GM21717 (cell line): ENCODE results near the gene TAS2R14.

ENCODE experiments used
- ATAC-seq: cut with Tn5 transposase; IDR thresholded peaks from one replicate; pipeline ENCODE4 v1.9.1; 2021; ENCODE audit warnings: mild to moderate bottlenecking, moderate library complexity; ENCODE audit not compliant: unreplicated experiment

TAS2R14 gene, protein sequence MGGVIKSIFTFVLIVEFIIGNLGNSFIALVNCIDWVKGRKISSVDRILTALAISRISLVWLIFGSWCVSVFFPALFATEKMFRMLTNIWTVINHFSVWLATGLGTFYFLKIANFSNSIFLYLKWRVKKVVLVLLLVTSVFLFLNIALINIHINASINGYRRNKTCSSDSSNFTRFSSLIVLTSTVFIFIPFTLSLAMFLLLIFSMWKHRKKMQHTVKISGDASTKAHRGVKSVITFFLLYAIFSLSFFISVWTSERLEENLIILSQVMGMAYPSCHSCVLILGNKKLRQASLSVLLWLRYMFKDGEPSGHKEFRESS

DNA sequence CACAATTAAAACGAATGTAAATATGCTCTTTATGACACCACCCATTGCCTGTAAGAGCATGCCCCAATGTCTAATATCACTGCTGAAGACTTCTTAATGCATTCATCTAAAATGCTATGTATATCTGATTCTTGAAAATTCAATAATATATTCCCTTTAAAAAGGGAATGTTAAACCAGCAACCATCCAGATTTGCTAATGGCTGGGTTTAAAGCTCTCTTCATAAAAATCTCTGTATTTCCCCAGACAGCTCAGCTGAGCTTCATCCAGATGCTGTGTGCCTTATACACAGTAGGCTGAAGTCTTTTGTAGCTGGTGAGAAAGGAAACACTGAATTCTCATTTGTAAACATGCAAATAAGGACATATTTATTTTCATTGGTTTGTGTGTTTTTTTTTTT lies at the start of gene TAS2R14:
Gene TAS2R14, minus strand, starts transcription at position 101 of the 400 bp plus-strand sequence. Its CDS starts 56 bp downstream, at position 45.
- ATAC-seq, result no peak

DNA sequence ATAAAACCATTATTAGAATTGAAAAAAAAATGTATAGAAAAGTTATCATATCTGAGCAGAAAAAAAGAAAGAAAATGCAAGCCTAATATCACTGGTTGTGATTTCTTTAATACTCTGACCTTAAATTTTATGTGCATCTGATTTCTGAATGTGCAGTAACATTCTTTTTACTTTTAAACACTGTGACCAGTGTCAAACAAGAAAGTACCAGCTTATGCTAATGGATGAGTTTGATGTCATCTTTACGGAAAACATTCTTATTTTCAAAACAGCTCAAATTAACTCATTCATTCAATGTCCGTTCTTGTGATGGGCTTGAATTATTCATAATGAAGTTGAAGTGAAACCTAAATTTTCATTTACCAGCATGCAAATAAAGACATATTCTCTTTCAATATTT lies 47.7 kb upstream of the TAS2R14 start, which contains the start of gene TAS2R50:
Gene TAS2R50, minus strand, starts transcription at position 101 of the 400 bp plus-strand sequence. Its CDS starts 52 bp downstream, at position 49.
- no peak for ATAC-seq

DNA sequence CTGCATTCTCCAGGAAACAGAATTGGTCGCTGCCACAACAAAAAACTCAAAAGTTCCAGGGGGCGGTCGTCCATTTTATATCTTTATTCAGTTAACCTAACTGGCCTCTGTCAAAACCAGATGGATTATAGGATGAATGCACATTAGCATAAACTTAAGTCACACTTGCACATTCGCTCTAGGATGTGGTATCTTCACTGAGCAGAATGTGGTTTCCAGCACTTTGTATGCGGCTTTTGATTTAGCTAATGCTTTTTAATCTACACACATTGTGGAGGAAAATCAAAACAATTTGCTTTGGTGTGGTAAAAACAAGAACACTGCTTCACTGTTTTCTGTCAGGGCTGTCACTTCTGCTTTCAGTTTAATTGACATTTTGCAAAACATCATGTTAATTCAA lies 43.2 kb upstream of the TAS2R14 start:
- ATAC-seq, result no peak

DNA sequence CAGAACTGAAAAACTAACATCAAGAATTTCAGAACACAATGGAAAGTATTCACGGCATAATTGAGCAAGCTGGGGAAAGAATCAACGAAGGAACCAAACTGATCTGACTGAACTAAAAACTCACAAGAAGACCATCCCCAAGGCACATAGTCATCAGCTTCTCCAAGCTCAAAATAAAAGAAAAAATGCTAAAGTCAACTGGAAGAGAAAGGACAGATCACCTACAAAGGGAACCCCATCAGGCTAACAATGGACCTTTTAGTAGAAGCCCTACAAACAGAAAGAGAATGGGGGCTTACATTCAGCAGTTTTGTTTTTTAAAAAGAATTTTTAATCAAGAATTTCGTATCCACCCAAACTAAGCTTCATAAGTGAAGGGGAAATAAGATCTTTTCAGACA lies 35.9 kb upstream of the TAS2R14 start:
- no peak for ATAC-seq

DNA sequence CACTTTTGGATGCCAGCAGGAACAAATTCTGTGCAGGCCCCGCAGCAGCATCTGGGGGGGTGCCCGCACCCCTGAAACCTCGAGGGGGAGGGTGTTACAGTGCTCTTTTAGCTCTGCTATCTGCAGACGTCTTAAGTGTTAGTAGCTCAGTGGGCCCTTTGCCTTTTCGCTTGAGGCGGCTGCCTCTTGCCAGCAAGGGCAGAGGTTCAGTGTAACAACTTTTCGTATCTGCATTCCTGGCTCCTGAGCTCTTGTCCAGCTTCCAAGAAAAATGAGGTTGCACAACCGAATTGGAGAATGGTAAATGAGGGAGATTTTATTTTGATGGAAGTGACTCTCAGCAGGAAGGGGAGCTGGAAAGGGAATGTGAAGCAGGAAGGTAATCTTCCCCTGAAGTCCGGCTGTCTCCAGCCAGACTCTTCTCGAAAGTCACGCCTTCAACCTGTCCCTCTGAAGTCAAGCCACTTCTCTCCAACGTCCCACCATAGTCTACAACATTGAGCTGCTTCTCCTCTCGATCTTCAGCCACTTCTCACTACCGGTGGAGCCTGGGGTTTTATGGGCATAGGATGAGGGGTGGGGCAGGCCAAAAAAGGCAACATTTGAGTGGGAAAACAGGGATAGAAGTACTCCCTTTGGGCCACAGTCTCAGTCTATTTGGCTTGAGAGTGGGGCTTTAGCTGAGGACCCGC lies 29.8 kb upstream of the TAS2R14 start:
- no peak for ATAC-seq

DNA sequence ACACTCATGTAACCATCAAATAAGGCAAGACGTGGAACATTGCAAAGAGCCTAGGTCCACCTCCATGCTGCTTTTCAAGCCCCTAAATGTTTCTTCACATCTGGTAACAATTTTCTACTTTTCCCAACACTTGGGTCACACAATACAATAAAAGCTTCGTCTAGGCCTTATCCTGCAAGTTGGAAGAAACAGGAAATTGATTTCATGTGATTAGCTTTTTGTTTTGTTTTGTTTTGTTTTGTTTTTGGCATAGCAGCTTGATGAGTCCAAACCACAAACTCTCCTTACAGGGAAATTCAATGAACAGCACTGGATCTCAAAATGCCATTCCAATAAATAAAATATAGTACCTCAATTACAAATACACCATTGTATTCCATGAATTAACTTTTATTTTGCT lies 28.3 kb upstream of the TAS2R14 start:
- ATAC-seq, result no peak

DNA sequence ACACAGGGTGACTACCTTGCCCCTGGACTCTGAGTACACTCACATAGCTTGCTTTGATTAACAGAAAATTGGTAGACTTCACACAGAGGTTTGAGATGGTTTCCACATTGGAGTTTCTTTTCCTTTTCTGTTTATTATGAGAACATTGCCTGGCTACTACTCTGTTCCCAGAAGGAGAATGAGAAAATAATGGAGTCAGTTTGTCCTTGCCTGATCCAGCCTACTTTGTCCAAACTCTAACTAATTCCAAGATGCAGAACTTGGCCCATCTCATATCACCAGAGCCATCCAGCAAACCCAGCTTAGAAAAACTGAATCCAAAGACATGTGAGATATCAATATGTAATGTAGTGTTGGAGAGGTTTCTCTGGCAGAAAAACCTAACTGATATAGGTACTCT lies 27.3 kb upstream of the TAS2R14 start:
- no peak for ATAC-seq

DNA sequence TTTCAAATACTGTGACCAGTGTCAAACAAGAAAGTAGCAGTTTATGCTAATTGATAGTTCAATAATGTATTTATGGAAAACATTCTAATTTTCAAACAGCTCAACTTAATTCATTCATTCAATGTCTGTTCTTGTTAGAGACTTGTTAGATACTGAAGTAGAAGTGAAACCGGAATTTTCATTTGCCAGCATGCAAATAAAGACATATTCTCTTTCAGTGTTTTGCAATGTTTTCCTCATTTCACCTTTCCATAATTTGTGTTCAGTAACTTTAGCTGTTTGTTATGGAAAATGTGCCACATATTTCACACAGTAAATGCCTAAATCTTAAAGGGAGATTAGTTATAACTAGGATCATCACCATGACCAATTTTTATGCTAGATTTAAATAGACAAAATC lies 26.4 kb upstream of the TAS2R14 start:
- no peak for ATAC-seq

DNA sequence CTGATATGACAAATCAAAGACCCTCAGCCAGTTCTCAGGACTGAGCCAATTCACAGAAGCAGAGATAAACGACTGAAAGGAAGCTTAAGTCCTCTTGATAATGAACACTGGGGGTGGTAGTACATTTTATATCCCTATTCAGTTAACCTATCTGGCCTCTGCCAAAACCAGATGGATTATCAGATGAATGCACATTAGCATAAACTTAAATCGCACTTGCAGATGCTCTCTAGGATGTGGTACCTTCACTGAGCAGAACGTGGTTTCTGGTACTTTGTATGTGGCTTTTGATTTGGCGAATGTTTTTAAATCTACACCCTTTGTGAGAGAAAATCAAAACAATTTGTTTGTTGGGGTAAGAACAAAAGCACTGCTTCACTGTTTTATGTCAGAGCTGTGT lies 21.1 kb upstream of the TAS2R14 start:
- no peak for ATAC-seq

DNA sequence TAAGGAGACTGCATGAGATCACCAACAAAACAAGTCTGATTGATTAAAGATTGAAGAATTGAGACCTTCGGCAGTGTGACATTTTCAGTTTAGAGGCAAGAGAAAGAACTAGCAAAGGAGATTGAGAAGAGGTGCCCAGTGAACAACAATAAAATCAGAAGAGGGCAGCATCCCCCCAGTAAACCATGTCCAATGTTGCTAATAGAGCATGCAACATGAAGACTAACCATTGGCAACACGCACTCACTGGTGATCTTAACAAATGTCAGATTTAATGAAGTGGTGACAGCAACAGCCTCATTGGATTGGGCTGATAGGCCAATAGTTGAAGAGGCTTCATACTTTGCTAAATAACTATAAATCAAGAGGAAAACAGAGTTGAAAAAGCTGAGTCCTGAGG lies 20.7 kb upstream of the TAS2R14 start:
- ATAC-seq, result no peak

DNA sequence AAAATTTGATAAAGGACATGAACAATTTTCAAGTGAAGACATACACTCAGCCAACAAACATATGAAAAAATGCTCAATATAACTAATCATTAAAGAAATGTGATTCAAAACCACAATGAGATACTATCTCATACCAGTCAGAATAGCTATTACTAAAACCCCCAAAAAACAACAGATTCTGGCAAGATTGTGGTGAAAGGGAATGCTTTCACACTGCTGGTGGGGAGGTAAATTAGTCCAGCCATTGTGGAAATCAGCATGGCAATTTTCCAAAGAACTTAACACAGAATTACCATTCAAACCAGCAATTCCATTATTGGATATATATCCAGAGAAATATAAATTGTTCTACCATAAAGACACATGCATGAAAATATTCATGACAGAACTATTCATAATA lies 18.7 kb upstream of the TAS2R14 start:
- ATAC-seq, result no peak

DNA sequence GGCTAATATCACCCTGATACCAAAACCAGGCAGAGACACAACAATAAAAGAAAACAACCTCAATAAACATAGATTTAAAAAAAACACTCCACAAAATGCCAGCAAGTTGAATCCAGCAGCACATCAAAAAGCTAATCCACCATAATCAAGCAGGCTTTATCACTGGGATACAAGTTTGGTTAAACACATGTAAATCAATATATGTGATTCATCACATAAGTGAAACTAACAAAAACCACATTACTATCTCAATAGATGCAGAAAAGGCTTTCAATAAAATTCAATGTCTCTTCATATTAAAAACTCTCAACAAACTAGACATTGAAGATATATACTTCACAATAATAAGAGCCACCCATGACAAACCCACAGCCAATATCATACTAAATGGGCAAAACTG lies 17.0 kb upstream of the TAS2R14 start:
- ATAC-seq, result no peak

DNA sequence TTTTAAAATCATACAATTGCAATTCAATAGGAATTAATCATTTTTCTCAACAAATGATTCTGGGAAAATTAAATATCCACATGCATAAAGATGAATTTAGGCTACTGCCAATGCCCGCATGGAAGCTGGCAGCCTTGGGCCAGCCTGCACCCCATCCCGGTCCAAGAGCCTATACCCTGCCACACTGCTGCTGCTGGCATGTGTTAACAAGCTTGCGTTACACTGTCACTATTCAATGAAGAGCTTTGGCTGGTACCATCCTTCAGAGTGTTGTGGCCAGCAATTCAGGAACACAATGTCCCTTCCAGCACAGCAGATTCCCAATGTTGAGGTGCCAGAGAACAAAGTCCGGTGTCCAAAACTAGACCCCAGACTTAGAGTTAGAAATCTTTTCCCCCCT lies 13.6 kb upstream of the TAS2R14 start:
- no peak for ATAC-seq

DNA sequence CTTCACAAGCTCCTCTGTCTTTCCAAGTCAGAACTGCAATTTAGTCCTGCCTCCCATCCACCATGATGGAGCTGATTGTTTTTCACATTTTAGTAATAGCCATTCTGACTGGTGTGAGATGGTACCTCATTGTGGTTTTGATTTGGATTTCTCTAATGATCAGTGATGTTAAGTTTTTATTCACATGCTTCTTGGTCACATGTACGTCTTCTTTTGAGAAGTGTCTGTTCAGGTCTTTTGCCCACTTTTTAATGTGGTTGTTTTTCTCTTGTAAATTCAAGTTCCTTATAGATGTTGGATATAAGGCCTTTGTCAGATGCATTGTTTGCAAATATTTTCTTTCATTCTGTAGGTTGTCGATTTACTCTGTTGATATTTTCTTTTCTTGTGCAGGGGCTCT lies 4.1 kb upstream of the TAS2R14 start:
- ATAC-seq, result no peak

DNA sequence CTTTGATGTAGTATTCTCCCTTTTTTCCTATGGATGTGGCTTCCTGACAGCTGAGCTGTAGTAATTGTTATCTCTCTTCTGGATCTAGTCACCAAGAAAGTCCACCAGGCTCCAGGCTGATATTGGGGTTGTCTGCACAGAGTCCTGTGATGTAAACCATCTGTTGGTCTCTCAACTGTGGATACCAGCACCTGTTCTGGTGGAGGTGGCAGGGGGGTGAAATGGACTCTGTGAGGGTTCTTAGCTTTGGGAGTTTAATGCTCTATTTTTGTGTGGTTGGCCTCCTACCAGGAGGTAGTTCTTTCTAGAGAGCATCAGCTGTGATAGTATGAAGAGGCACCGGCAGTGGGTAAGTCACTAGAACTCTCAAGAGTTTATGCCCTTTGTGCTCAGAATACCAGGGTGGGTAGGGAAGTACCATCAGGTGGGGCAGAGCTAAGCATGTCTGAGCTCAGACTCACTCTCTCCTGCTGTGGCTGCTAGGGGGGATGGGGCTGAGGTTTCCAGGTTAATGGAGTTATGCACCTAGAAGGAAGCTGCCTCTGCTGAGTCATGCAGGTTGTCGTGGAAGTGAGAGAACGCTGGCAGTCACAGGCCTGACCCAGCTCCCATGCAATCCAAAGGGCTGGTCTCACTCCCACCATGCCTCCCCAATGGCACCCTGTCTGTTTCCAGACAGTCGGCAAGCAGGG lies 3.0 kb upstream of the TAS2R14 start:
- ATAC-seq, result no peak

DNA sequence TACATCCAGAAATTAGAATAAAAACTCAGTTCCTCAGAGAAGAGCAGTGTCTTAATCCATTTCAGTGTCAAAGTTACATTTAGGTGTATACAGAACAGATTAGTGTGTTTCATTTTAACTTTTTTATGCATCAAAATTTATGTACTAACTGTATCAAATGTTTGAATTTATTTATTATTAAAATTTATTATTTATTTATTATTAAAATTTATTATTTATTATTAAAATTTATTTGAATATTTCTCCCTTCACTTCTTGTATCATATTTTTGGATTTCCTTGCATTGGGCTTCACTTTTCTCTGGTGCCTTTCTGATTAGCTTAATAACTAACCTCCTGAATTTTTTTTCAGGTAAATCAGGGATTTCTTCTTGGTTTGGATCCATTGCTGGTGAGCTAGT lies 2.3 kb upstream of the TAS2R14 start:
- ATAC-seq, result no peak

DNA sequence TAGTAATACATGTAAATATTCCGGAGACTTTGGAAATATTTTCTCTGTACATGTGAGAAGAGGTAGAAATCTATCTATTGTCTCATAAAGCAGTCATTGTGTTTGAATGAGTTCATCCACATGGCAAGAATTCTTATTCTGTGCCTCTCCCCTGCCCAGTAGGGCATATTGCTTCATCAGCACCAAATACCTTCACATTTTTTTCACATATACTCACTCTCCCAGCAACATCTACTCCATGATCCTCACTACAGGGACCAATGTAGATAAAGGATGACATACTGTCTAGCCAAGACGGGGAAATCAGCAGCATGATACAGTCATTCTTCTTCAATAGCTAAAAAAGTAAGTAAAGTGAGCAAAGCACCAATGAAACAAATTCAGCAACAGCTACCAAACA lies 1.3 kb upstream of the TAS2R14 start:
- ATAC-seq, result no peak

DNA sequence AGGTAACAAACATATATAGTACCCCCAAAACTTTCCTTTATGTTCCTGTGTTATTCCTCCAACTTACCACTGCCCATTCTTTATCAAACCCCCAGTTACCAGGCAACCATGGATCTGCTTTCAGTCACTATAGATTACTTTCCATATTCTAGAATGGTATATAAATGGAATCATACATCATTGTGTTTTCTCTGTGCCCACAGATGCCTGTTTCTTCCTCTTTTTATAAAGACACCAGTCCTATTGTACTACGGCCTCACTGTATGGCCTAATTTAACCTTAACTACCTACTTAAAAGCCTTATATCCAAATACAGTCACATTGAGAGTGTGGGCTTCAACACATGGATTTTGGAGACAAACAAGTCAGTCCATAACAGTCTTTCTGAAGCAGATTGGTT lies 2.6 kb downstream of the TAS2R14 start:
- no peak for ATAC-seq

DNA sequence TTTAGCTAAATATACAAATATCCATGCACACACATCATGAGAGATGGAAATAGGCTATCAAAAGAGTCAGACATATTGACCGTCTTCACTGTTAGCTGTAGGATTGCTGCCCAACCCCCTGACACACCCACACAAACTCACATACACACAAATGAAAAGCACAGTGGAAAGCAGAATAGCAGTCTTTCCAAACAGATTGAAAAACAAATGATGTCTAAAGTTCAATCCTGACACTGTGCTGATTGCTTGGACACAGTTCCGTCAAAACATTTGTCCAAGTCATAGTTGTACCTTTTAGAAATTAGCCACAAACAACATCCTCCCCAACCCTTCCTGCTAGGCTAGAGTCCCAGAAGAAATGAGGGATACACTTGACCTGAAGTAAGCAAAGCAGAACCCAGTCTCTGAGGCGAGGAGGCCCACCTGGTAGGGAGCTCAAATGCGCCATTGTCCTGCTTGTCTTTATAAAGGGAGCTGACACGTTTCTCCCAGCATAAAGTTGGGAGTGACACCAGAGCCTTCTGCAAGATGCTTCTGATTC lies 10.2 kb downstream of the TAS2R14 start, which contains the start of gene PRH2:
Gene PRH2, plus strand, starts transcription at position 491 of the 541 bp plus-strand sequence. Its CDS starts 38 bp downstream, at position 529.
- no peak for ATAC-seq

DNA sequence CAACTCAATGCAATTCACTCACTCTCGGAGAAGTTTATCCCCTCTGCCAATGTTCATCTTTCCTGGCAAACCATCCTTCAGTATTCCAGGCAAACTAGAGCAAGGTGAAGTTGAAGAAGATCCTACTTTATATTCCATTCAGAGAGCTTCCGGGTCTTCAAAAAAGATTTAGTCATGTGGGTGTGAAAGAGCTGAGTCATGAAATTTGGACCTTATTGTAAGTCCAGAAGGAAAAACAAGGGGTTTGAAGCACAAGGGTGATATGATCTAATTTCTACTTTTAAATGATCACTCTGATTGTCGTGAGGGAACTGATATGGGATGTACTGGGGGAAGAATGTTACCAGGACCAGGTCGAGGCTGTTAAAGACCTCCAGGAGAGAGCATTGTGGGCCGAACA lies 12.8 kb downstream of the TAS2R14 start:
- ATAC-seq, result no peak

DNA sequence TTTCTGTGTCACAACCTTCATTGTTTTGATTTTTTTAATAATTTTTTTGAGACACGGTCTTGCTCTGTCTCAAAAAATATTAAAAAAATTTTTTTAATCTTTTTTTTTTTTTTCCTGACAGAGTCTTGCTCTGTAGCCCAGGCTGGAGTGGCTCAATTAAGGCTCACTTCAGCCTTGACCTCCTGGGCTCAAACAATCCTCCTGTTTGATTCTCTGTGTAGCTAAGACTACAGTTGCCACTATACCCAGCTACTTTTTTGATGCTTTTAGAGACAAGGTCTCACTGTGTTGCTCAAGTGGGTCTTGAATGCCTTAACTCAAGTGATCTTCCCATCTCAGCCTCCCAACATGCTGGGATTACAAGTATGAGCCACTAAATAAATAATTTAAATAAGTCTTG lies 19.3 kb downstream of the TAS2R14 start:
- no peak for ATAC-seq

DNA sequence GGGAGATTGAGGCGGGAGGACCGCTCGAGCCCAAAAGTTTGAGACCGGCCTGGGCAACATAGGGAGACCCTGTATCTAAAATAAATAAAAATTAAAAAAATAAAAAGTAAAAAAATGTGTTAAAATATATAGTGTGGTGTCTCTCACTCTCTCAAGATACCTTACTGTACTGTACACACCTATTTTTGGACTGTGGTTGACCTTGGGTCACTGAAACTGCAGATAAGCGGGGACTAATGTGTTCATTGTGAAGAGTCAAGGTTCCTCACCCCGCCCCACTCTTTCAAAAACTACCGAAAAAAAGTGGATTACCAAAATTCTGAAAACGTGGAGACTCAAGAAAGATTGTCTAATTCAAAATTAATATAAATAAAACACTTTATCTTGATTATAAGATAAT lies 28.7 kb downstream of the TAS2R14 start:
- no peak for ATAC-seq
